HG03103 (cell line): ENCODE data around the gene CCDC43.
"Not testable (repeated sequence)": the region's sequence is repeated elsewhere in the genome, so short reads cannot be mapped to it uniquely, and the experiment has no call there.

ENCODE experiments used
- ATAC-seq: cut with Tn5 transposase; IDR thresholded peaks from one replicate; pipeline ENCODE4 v1.9.1; 2021; ENCODE audit warnings: low read depth; ENCODE audit not compliant: unreplicated experiment

CCDC43 gene

GRCh38 chr17:44689477-44690217 lies at the start of gene CCDC43:
CCDC43 (minus strand) TSS chr17:44689776; CDS start chr17:44689753, 23 bp downstream.
- ATAC-seq: peak; percentile 72

- ATAC-seq: no peak
Measured at GRCh38 chr17:44738214-44738906, 48.8 kb upstream of the CCDC43 start.

- no peak for ATAC-seq
Measured at GRCh38 chr17:44736551-44737240, 47.1 kb upstream of the CCDC43 start.

GRCh38 chr17:44734272-44734671 lies 44.7 kb upstream of the CCDC43 start:
- ATAC-seq: no peak

GRCh38 chr17:44733753-44734152 lies 44.2 kb upstream of the CCDC43 start:
- ATAC-seq: no peak

GRCh38 chr17:44726121-44726520 lies 36.5 kb upstream of the CCDC43 start:
- not testable (repeated sequence) for ATAC-seq

- no peak for ATAC-seq
Measured at GRCh38 chr17:44722254-44722653, 32.7 kb upstream of the CCDC43 start.

GRCh38 chr17:44719444-44719843 lies 29.9 kb upstream of the CCDC43 start:
- no peak for ATAC-seq

GRCh38 chr17:44708401-44709263 lies 19.1 kb upstream of the CCDC43 start, which contains the start of gene DBF4B:
DBF4B (plus strand) TSS chr17:44708665; CDS start chr17:44708821, 156 bp downstream.
- ATAC-seq: no peak

- no peak for ATAC-seq
Measured at GRCh38 chr17:44707755-44708400, 18.3 kb upstream of the CCDC43 start.

GRCh38 chr17:44700288-44700687 lies 10.7 kb upstream of the CCDC43 start:
- not testable (repeated sequence) for ATAC-seq

GRCh38 chr17:44693609-44694008 lies 4.0 kb upstream of the CCDC43 start:
- no peak for ATAC-seq

GRCh38 chr17:44690746-44691306 lies 1.2 kb upstream of the CCDC43 start:
- not testable (repeated sequence) for ATAC-seq

- ATAC-seq: no peak
Measured at GRCh38 chr17:44688675-44689476, 700 bp downstream of the CCDC43 start.

- ATAC-seq: no peak
Measured at GRCh38 chr17:44688200-44688599, 1.4 kb downstream of the CCDC43 start.

GRCh38 chr17:44687756-44688155 lies 1.8 kb downstream of the CCDC43 start:
- no peak for ATAC-seq

- not testable (repeated sequence) for ATAC-seq
Measured at GRCh38 chr17:44683303-44683702, 6.3 kb downstream of the CCDC43 start.

- ATAC-seq: no peak
Measured at GRCh38 chr17:44677136-44677535, 12.4 kb downstream of the CCDC43 start.

GRCh38 chr17:44673893-44674292 lies 15.7 kb downstream of the CCDC43 start:
- ATAC-seq: no peak
